Muscle of arm (tissue), 14 donors: ENCODE data around the gene SNRPN. TPM values are rescaled to one million over a fixed set of nuclear protein-coding genes. Genes with fewer than 3 reads are reported as not detected.
A peak's percentile ranks its signal among the peaks of the same experiment; 100 is the strongest.
"Not testable (repeated sequence)": the region's sequence is repeated elsewhere in the genome, so short reads cannot be mapped to it uniquely, and the experiment has no call there.

Experiments
- DNase-seq: peaks from one replicate; pipeline ENCODE4 v3.0.0-alpha.2; 2013
- long read RNA-seq, 11 donors: transcript quantifications; one replicate each; lab custom pipeline, GENCODE V29; 2026
- polyA plus RNA-seq, 12 donors: library from polyadenylated mRNA; unstranded; fragments of 120-200 nt; gene quantifications; one replicate each; pipeline ENCODE4 v1.2.1, GENCODE V29; 2013; ENCODE audit not compliant: insufficient read length in 12 of 12

The SNRPN gene
- polyA plus RNA-seq: 100 to 1,000 TPM in 11 of 12 donors, not detected in 1; 118 to 222 (median 202) TPM
- long read RNA-seq, donor 1, transcript SNRPN-202 (10 exons, 1,528 nt): major isoform, 34 of 80 reads
- long read RNA-seq, donor 1, partial matches to known transcripts: 44 of 80 reads
- long read RNA-seq, donor 1, other reads (novel, unspliced or antisense): 0 of 80 reads
- long read RNA-seq, donor 2, transcript SNRPN-202 (10 exons, 1,528 nt): major isoform, 88 of 163 reads
- long read RNA-seq, donor 2, partial matches to known transcripts: 70 of 163 reads
- long read RNA-seq, donor 2, other reads (novel, unspliced or antisense): 5 of 163 reads
- long read RNA-seq, donor 3, transcript SNRPN-202 (10 exons, 1,528 nt): major isoform, 56 of 111 reads
- long read RNA-seq, donor 3, partial matches to known transcripts: 54 of 111 reads
- long read RNA-seq, donor 3, other reads (novel, unspliced or antisense): 0 of 111 reads
- long read RNA-seq, donor 4, transcript SNRPN-202 (10 exons, 1,528 nt): major isoform, 34 of 57 reads
- long read RNA-seq, donor 4, partial matches to known transcripts: 23 of 57 reads
- long read RNA-seq, donor 4, other reads (novel, unspliced or antisense): 0 of 57 reads
- long read RNA-seq, donor 5, transcript SNRPN-202 (10 exons, 1,528 nt): major isoform, 112 of 203 reads
- long read RNA-seq, donor 5, partial matches to known transcripts: 84 of 203 reads
- long read RNA-seq, donor 5, other reads (novel, unspliced or antisense): 6 of 203 reads
- long read RNA-seq, donor 6, transcript SNRPN-202 (10 exons, 1,528 nt): major isoform, 38 of 119 reads
- long read RNA-seq, donor 6, partial matches to known transcripts: 75 of 119 reads
- long read RNA-seq, donor 6, other reads (novel, unspliced or antisense): 5 of 119 reads
- long read RNA-seq, donor 7, transcript SNRPN-202 (10 exons, 1,528 nt): major isoform, 40 of 82 reads
- long read RNA-seq, donor 7, partial matches to known transcripts: 41 of 82 reads
- long read RNA-seq, donor 7, other reads (novel, unspliced or antisense): 0 of 82 reads
- long read RNA-seq, donor 8, transcript SNRPN-202 (10 exons, 1,528 nt): major isoform, 102 of 192 reads
- long read RNA-seq, donor 8, partial matches to known transcripts: 77 of 192 reads
- long read RNA-seq, donor 8, other reads (novel, unspliced or antisense): 8 of 192 reads
- long read RNA-seq, donor 9, transcript SNRPN-202 (10 exons, 1,528 nt): major isoform, 36 of 94 reads
- long read RNA-seq, donor 9, partial matches to known transcripts: 55 of 94 reads
- long read RNA-seq, donor 9, other reads (novel, unspliced or antisense): 0 of 94 reads
- long read RNA-seq, donor 10, transcript SNRPN-202 (10 exons, 1,528 nt): major isoform, 88 of 206 reads
- long read RNA-seq, donor 10, partial matches to known transcripts: 114 of 206 reads
- long read RNA-seq, donor 10, other reads (novel, unspliced or antisense): 0 of 206 reads
- long read RNA-seq, donor 11, transcript SNRPN-202 (10 exons, 1,528 nt): major isoform, 70 of 153 reads
- long read RNA-seq, donor 11, partial matches to known transcripts: 73 of 153 reads
- long read RNA-seq, donor 11, other reads (novel, unspliced or antisense): 8 of 153 reads

- peak; percentile 61 for DNase-seq
Measured at GRCh38 chr15:24954783-24955530, at the start of gene SNRPN, which contains the start of gene SNURF. SNRPN (plus strand) TSS chr15:24954987; CDS start chr15:24974454, 19,467 bp downstream. SNURF (plus strand) TSS chr15:24954987; CDS start chr15:24955049, 62 bp downstream.

DNA sequence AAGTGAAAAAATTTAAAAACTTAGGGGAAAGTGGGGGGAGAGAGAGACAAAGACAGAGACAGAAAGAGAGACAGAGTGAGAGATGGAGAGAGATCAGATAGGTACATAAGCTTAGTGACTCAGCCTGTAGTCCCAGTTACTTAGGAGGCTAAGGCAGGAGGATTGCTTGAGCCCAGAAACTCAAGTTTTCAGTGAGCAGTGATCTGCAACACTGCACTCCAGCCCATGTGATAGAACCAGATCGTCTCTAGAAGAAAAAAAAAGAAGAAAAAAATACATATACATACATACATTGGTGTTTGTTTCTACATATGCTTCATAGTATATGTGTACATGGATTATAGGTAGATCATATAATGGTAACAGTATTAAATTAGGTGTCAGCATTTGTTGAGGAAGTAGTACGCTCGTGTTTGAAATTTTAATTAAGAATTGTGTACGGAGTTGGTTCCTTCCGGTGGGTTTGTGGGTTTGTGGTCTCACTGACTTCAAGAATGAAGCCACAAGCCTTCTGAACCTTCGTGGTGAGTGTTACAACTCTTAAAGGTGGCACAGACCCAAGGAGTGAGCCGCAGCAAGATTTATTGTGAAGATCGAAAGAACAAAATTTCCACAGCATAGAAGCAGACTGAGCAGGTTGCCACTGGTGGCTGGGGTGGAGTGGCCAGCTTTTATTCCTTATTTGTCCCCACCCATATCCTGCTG lies 38.3 kb upstream of the SNRPN start:
- DNase-seq: no peak

DNA sequence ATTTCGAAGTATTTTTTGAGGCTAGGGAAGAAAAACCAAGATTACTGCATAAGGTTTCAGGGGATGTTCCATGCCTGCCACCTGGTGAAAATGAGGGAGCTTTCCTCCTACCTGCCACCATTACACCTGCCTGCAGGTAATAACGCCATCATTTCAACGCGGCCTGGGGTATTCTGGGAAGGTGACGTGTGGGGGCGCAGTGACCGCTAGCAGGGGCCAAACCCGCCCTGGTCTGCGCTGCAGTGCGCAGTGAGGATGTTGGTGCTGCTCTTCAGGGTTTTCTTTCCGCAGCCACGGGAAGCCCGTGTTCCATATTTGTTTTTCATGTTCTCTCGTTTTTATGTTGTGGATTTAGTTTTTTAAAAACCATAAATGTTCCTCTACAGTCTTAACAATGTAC lies 37.4 kb upstream of the SNRPN start:
- DNase-seq: no peak

- no peak for DNase-seq
Measured at GRCh38 chr15:24919446-24919845, 35.3 kb upstream of the SNRPN start.

GRCh38 chr15:24922781-24923180 lies 32.0 kb upstream of the SNRPN start:
- not testable (repeated sequence) for DNase-seq

DNA sequence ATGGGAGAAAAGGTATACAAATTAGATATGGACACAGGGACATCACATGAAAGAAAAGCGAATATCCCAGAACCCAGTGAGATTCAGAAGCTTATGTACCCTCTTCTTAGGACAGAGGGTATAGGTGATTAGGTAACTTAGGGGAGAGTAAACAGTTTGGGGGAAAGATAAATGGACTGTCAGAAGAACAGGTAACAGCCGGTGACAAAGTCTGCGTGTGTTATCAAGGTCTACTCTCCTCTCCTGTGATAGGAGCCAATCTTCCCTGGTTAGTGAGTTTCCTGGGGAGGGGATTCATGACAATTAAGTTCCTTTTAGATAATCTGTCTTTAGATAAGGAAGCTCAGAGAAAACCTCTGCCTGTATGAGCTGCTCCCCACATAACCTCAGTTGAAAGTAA lies 30.6 kb upstream of the SNRPN start:
- DNase-seq: no peak

GRCh38 chr15:24924621-24925020 lies 30.2 kb upstream of the SNRPN start:
- DNase-seq: no peak

DNA sequence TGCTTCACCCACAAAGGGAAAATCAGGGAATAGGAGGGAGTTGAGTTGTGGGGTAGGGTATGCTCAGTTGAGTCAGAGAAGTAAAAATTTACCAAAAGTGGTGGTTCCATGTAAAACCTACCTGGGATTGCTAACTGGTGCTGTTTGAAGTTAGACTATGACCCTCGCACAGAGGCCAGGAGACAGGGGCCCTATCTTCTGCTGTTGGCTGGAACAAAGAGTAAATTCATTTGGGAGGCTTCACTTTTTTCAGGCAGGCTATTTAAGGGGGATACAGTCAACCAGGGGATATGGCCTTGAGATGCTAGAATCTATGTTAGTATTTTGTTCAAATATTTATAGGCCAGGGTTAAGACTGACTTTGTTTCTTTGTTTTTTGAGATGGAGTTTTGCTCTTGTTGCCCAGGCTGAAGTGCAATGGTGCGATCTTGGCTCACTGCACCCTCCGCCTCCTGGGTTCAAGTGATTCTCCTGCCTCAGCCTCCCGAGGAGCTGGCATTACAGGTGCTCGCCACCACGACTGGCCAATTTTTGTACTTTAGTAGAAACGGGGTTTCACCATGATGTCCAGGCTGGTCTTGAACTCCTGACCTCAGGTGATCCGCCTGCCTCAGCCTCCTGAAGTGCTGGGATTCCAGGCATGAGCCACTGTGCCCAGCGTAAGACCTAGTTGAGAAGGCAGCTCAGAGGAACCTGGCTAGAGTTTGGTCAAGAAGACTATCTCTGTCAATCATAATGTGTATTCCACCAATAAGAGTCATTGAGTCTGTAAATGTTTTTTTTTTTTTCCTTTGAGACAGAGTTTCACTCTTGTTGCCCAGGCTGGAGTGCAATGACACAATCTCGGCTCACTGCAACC lies 22.7 kb upstream of the SNRPN start:
- DNase-seq: not testable (repeated sequence)

GRCh38 chr15:24933716-24934115 lies 21.1 kb upstream of the SNRPN start:
- DNase-seq: no peak

DNA sequence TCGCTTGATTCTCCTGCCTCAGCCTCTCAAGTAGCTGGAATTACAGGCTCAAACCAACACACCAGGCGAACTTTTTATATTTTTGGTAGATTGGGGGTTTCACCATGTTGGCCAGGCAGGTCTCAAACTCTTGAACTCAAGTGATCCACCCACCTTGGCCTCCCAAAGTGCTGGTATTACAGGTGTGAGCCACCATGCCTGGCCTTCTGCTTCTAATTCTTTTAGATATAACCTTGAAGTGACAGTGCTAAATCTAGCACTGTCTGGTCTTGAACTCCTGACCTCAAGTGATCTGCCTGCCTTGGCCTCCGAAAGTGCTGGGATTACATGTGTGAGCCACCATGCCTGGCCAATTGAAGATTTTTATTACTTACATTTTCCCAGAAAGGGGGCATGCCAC lies 16.6 kb upstream of the SNRPN start:
- DNase-seq: not testable (repeated sequence)

- peak; percentile 8 for DNase-seq
Measured at GRCh38 chr15:24940236-24940635, 14.6 kb upstream of the SNRPN start.

GRCh38 chr15:24943361-24943760 lies 11.4 kb upstream of the SNRPN start:
- DNase-seq: no peak

GRCh38 chr15:24944954-24945353 lies 9.8 kb upstream of the SNRPN start:
- DNase-seq: no peak

GRCh38 chr15:24945711-24946110 lies 9.1 kb upstream of the SNRPN start:
- no peak for DNase-seq

DNA sequence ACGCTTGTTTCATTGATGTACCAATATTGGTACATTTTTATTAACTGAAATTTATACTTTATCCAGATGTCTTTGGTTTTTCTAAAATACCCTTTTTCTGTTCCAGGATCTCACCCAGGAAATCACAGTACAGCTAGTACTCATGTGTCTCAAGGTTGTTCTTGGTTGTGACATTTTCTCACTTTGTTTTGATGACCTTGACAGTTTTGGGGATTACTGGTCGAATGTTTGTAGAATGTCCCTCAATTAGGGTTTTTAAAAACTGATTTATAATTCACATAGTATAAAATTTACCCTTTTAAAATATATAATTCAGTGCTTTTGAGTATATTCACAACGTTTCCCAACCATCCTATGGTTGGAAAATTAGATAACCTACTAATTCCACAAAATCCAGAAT lies 6.3 kb upstream of the SNRPN start:
- no peak for DNase-seq

GRCh38 chr15:24955531-24955921 lies 739 bp downstream of the SNRPN start:
- peak; percentile 17 for DNase-seq

GRCh38 chr15:24956111-24956838 lies 1.5 kb downstream of the SNRPN start:
- peak; percentile 59 for DNase-seq

DNA sequence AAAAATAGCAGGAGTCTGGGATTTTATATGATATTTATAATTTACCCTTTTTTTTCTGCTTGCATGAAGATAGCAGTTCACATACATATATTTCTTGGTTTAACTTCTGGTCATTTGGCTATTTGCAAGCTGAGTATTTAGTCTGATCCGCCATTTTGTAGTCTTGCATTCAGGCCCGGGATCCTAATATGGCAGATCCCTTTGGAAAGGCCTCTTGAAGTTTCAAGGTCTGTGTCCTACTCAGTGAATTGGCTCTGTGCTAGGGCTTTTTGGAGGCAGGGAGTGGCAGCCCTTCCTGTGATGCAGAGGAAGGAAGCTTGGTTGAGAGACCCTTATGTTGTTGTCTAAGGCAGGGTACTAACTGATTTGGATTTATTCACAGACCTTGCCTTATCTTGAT lies 2.9 kb downstream of the SNRPN start:
- DNase-seq: no peak
